Fibroblast of the aortic adventitia (primary cell): ENCODE results near the gene DSC3. TPM values are rescaled to one million over a fixed set of nuclear protein-coding genes. Genes with fewer than 3 reads are reported as not detected.
"Not testable (repeated sequence)": the region's sequence is repeated elsewhere in the genome, so short reads cannot be mapped to it uniquely, and the experiment has no call there.

Source experiments
- DNase-seq: peaks from one replicate; pipeline ENCODE4 v3.0.0-alpha.2; 2010; ENCODE audit warnings: low read depth
- H3K4me3 ChIP-seq: 2 replicates; pipeline ENCODE4 v1.5.1; 2011; ENCODE audit warnings: low read depth, mild to moderate bottlenecking, control low read depth, low read length, moderate library complexity
- CTCF ChIP-seq: IDR thresholded peaks from 2 replicates; pipeline ENCODE4 v1.5.1; 2011; ENCODE audit warnings: mild to moderate bottlenecking, low read length, control low read depth, inconsistent platforms; ENCODE audit not compliant: insufficient read depth
- total RNA-seq: library from RNA; depleted of rRNA; stranded (reverse); fragments of >200 nt; gene quantifications from 2 replicates; pipeline ENCODE4 v1.2.3, GENCODE V29; 2012; ENCODE audit warnings: low replicate concordance

DSC3 gene
- total RNA-seq, 1 donor, result 0.09 TPM

GRCh38 chr18:31043709-31044108 lies 1.2 kb upstream of the DSC3 start:
- TF ChIP-seq CTCF, result no peak
- H3K4me3 ChIP-seq, result no peak overlapping the region
- no peak for DNase-seq

GRCh38 chr18:31042084-31042405 lies 497 bp downstream of the DSC3 start:
- no peak overlapping the region for H3K4me3 ChIP-seq
- no peak for TF ChIP-seq CTCF
- DNase-seq, result no peak

GRCh38 chr18:31041271-31042083 lies 1.1 kb downstream of the DSC3 start:
- no peak for DNase-seq
- TF ChIP-seq CTCF, result no peak
- no peak overlapping the region for H3K4me3 ChIP-seq

GRCh38 chr18:31040686-31041270 lies 1.8 kb downstream of the DSC3 start:
- no peak for TF ChIP-seq CTCF
- no peak for DNase-seq
- H3K4me3 ChIP-seq, result no peak overlapping the region

GRCh38 chr18:31039426-31039825 lies 3.1 kb downstream of the DSC3 start:
- no peak for TF ChIP-seq CTCF
- no peak overlapping the region for H3K4me3 ChIP-seq
- no peak for DNase-seq

- not testable (repeated sequence) for DNase-seq, H3K4me3 ChIP-seq
These were observed 4.9 kb downstream of the DSC3 start for GRCh38 chr18:31037686-31038085.

GRCh38 chr18:31034541-31034940 lies 8.0 kb downstream of the DSC3 start:
- no peak overlapping the region for H3K4me3 ChIP-seq
- no peak for DNase-seq
- TF ChIP-seq CTCF, result no peak
